Stimulated activated naive CD8-positive, alpha-beta T cell treated with anti-CD3 and anti-CD28 coated beads, Interleukin-15, Interleukin-2, amounts not matched to agents 100 ng/mL and 50 ng/mL, for 24 hours (primary cell): ENCODE results near the gene TBX18.

Source experiments
- H3K27ac Mint-ChIP-seq: one replicate; pipeline ENCODE4 v1.8.0; 2021; ENCODE audit warnings: mild to moderate bottlenecking, mixed read lengths
- H3K27me3 Mint-ChIP-seq: one replicate; pipeline ENCODE4 v1.8.0; 2021; ENCODE audit warnings: mixed read lengths
- H3K36me3 Mint-ChIP-seq: one replicate; pipeline ENCODE4 v1.8.0; 2021; ENCODE audit warnings: low read depth, mixed read lengths
- H3K4me1 Mint-ChIP-seq: one replicate; pipeline ENCODE4 v1.8.0; 2021; ENCODE audit warnings: low read depth, mixed read lengths
- H3K4me3 Mint-ChIP-seq: one replicate; pipeline ENCODE4 v1.8.0; 2021; ENCODE audit warnings: mild to moderate bottlenecking, mixed read lengths
- H3K9me3 Mint-ChIP-seq: one replicate; pipeline ENCODE4 v1.8.0; 2021; ENCODE audit warnings: mixed read lengths

The TBX18 gene

GRCh38 chr6:84645563-84646266 is 118.7 kb downstream of the TBX18 start:
- no peaks in the 10 kb centered on the region for H3K27me3 Mint-ChIP-seq
- no peaks in the 10 kb centered on the region for H3K9me3 Mint-ChIP-seq
- H3K4me1 Mint-ChIP-seq, result no peaks in the 10 kb centered on the region
- no peaks in the 10 kb centered on the region for H3K36me3 Mint-ChIP-seq
- no peak overlapping the region for H3K27ac Mint-ChIP-seq
- H3K4me3 Mint-ChIP-seq, result no peak overlapping the region

GRCh38 chr6:84645000-84645399 is 119.4 kb downstream of the TBX18 start:
- no peaks in the 10 kb centered on the region for H3K36me3 Mint-ChIP-seq
- H3K27me3 Mint-ChIP-seq, result no peaks in the 10 kb centered on the region
- no peak overlapping the region for H3K27ac Mint-ChIP-seq
- no peaks in the 10 kb centered on the region for H3K9me3 Mint-ChIP-seq
- no peaks in the 10 kb centered on the region for H3K4me1 Mint-ChIP-seq
- no peak overlapping the region for H3K4me3 Mint-ChIP-seq

- H3K4me1 Mint-ChIP-seq, result no peaks in the 10 kb centered on the region
- no peaks in the 10 kb centered on the region for H3K27me3 Mint-ChIP-seq
- H3K4me3 Mint-ChIP-seq, result no peak overlapping the region
- no peak overlapping the region for H3K27ac Mint-ChIP-seq
- no peaks in the 10 kb centered on the region for H3K9me3 Mint-ChIP-seq
- no peaks in the 10 kb centered on the region for H3K36me3 Mint-ChIP-seq
Observed at GRCh38 chr6:84643778-84644177, 120.6 kb downstream of the TBX18 start.

- peaks cover 5% of the 10 kb centered on the region for H3K9me3 Mint-ChIP-seq
- H3K4me1 Mint-ChIP-seq, result no peaks in the 10 kb centered on the region
- H3K36me3 Mint-ChIP-seq, result no peaks in the 10 kb centered on the region
- no peak overlapping the region for H3K4me3 Mint-ChIP-seq
- no peak overlapping the region for H3K27ac Mint-ChIP-seq
- no peaks in the 10 kb centered on the region for H3K27me3 Mint-ChIP-seq
Observed at GRCh38 chr6:84641076-84641475, 123.3 kb downstream of the TBX18 start.

GRCh38 chr6:84639396-84639795 is 125.0 kb downstream of the TBX18 start:
- Mint-ChIP-seq H3K27me3 (no peaks in the 10 kb centered on the region), H3K27ac (no peak overlapping the region), H3K36me3 (no peaks in the 10 kb centered on the region), H3K4me3 (no peak overlapping the region), H3K9me3 (peaks cover 8% of the 10 kb centered on the region), H3K4me1 (no peaks in the 10 kb centered on the region)

- H3K36me3 Mint-ChIP-seq, result no peaks in the 10 kb centered on the region
- H3K27me3 Mint-ChIP-seq, result no peaks in the 10 kb centered on the region
- no peak overlapping the region for H3K4me3 Mint-ChIP-seq
- H3K27ac Mint-ChIP-seq, result no peak overlapping the region
- peaks cover 8% of the 10 kb centered on the region for H3K9me3 Mint-ChIP-seq
- H3K4me1 Mint-ChIP-seq, result no peaks in the 10 kb centered on the region
Observed at GRCh38 chr6:84638286-84638685, 126.1 kb downstream of the TBX18 start.
